Measurements from ENCODE around the gene PTH2R. TPM values are rescaled to one million over a fixed set of nuclear protein-coding genes. Genes with fewer than 3 reads are reported as not detected.
"Not testable (repeated sequence)": the region's sequence is repeated elsewhere in the genome, so short reads cannot be mapped to it uniquely, and the experiment has no call there.

Gene PTH2R
- total and polyA plus RNA-seq, 8 donors: 0.09 to 0.42 (median 0.14) TPM; not detected in 3

- Histone ChIP-seq H3K27ac (no peak overlapping the region), H3K9me3 (peaks cover 0 to 3% of the 10 kb centered on the region in 2 donors), H3K4me3 (no peak overlapping the region), H3K36me3 (no peaks in the 10 kb centered on the region), H3K27me3 (no peaks in the 10 kb centered on the region), H3K4me1 (no peaks in the 10 kb centered on the region)
- no peak for DNase-seq
- TF ChIP-seq CTCF (IDR thresholded peaks at IDR 0.05): no peak
- intact Hi-C loops (cut with DNase I): no loop called here
- no peak for ATAC-seq
Observed at GRCh38 chr2:208509586-208509985, 103.0 kb downstream of the PTH2R start.

GRCh38 chr2:208511016-208511415, 104.4 kb downstream of the PTH2R start:
- Histone ChIP-seq H3K4me3 (no peak overlapping the region), H3K27me3 (no peaks in the 10 kb centered on the region), H3K9me3 (peaks cover 0 to 14% of the 10 kb centered on the region in 2 donors), H3K27ac (no peak overlapping the region), H3K36me3 (no peaks in the 10 kb centered on the region), H3K4me1 (no peaks in the 10 kb centered on the region)
- ATAC-seq (no peak), DNase-seq (no peak)
- intact Hi-C loops (cut with DNase I): no loop called here
- no peak for TF ChIP-seq CTCF (IDR thresholded peaks at IDR 0.05)

- Histone ChIP-seq H3K9me3 (peaks cover 0 to 15% of the 10 kb centered on the region in 2 donors), H3K4me3 (no peak overlapping the region), H3K36me3 (no peaks in the 10 kb centered on the region), H3K27me3 (no peaks in the 10 kb centered on the region), H3K4me1 (no peaks in the 10 kb centered on the region), H3K27ac (no peak overlapping the region)
- ATAC-seq: no peak
- intact Hi-C loops (cut with DNase I): no loop called here
- DNase-seq: no peak
- TF ChIP-seq CTCF (IDR thresholded peaks at IDR 0.05): no peak
Observed at GRCh38 chr2:208511573-208511972, 105.0 kb downstream of the PTH2R start.

- H3K4me1 ChIP-seq: no peaks in the 10 kb centered on the region
- no peak overlapping the region for H3K27ac ChIP-seq
- H3K4me3 ChIP-seq: no peak overlapping the region
- DNase-seq: no peak
- peaks cover 0 to 15% of the 10 kb centered on the region in 2 donors for H3K9me3 ChIP-seq
- intact Hi-C loops (cut with DNase I): no loop called here
- no peak for TF ChIP-seq CTCF (IDR thresholded peaks at IDR 0.05)
- no peaks in the 10 kb centered on the region for H3K27me3 ChIP-seq
- no peak for ATAC-seq
- H3K36me3 ChIP-seq: no peaks in the 10 kb centered on the region
Observed at GRCh38 chr2:208515099-208515498, 108.5 kb downstream of the PTH2R start.

GRCh38 chr2:208523069-208523468, 116.5 kb downstream of the PTH2R start:
- DNase-seq; H3K36me3 ChIP-seq; H3K4me3 ChIP-seq; intact Hi-C loops (cut with DNase I); H3K27ac ChIP-seq; H3K27me3 ChIP-seq; H3K4me1 ChIP-seq; ATAC-seq: not testable (repeated sequence)
- peaks cover 0 to 25% of the 10 kb centered on the region in 2 donors for H3K9me3 ChIP-seq

- H3K36me3 ChIP-seq; ATAC-seq; DNase-seq; intact Hi-C loops (cut with DNase I); H3K27ac ChIP-seq; H3K4me1 ChIP-seq; H3K27me3 ChIP-seq; H3K4me3 ChIP-seq: not testable (repeated sequence)
- H3K9me3 ChIP-seq: peaks cover 0 to 24% of the 10 kb centered on the region in 2 donors
Observed at GRCh38 chr2:208525165-208525564, 118.6 kb downstream of the PTH2R start.
